ENCODE results near the gene CCDC142.

The CCDC142 gene

DNA sequence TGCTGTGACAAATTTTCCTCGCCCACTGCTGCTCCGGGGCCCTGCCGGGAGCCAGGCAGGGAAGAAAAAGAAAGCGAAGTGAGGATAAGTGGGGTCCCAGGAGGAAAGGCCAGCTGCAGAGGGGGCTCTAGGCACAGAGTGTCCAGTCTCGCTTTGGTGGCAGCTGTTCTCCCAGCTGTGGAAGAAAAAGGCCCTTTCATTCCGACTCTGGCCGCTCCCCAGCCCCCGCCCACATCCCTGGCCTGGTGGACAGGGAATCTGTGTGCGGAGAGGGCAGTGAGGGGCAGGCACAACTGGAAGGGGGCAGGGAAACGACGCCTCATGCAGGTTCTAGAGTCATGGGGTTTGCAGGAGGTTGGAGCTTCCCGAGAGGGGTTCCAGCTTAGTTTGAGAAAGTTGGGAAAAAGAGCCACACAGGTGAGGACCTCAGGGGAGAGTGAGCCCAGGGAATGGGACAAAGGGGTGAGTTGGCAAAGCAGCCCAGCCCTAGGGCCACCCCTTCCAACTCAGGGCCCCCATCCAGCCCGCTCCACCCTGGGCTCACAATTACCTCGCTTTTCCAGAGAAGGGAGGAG is 42.9 kb downstream of the CCDC142 start:
- H3K36me3 ChIP-seq (ENCODE audit: control insufficient read depth, insufficient read depth, low read length): no peaks in the 10 kb centered on the region
- DNase-seq (ENCODE audit: low read depth, low spot score): no peak
- 0 out of 2 replicates have a peak, but pooled peaks cover 4% of the 10 kb centered on the region for H3K4me1 ChIP-seq (ENCODE audit: control insufficient read depth, insufficient read depth, low read length)
- WGBS (ENCODE audit: insufficient coverage, insufficient read length): no CpG with 5 or more reads among the region's 14 CpGs
- no peaks in the 10 kb centered on the region for H3K27me3 ChIP-seq (ENCODE audit: control insufficient read depth, insufficient read depth, low read length)
- H3K9me3 ChIP-seq (ENCODE audit: control insufficient read depth, insufficient read depth, low read length): no peaks in the 10 kb centered on the region
- no peak overlapping the region for H3K27ac ChIP-seq (ENCODE audit: low read length)
- peak overlapping the region; percentile 93; the same call in 1 of the 2 replicates for H3K4me3 ChIP-seq (ENCODE audit: low read length)

DNA sequence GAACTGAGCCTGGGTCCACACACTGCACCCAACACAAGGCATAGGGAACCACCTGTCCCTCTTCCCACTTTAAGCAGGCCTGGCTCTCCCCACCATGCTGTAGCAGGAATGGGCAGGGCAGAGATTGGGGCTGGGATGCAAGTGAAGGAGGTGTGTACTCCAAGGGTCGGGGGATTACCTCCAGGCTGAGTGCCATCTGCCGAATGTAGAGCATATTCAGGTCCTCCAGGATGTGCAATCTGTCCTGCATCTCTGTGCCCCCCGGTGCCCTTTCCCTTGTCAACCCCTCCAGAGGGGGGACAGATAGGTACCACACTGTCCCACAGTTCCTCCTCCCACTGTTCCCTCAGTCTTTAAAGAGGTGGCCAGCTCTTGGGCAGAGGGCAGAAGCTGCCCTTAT is 43.4 kb downstream of the CCDC142 start:
- H3K36me3 ChIP-seq (ENCODE audit: control insufficient read depth, insufficient read depth, low read length): no peaks in the 10 kb centered on the region
- no peaks in the 10 kb centered on the region for H3K27me3 ChIP-seq (ENCODE audit: control insufficient read depth, insufficient read depth, low read length)
- H3K4me1 ChIP-seq (ENCODE audit: control insufficient read depth, insufficient read depth, low read length): 0 out of 2 replicates have a peak, but pooled peaks cover 4% of the 10 kb centered on the region
- DNase-seq (ENCODE audit: low read depth, low spot score): no peak
- H3K27ac ChIP-seq (ENCODE audit: low read length): no peak overlapping the region
- no CpG with 5 or more reads among the region's 3 CpGs for WGBS (ENCODE audit: insufficient coverage, insufficient read length)
- H3K9me3 ChIP-seq (ENCODE audit: control insufficient read depth, insufficient read depth, low read length): no peaks in the 10 kb centered on the region
- no peak overlapping the region for H3K4me3 ChIP-seq (ENCODE audit: low read length)

DNA sequence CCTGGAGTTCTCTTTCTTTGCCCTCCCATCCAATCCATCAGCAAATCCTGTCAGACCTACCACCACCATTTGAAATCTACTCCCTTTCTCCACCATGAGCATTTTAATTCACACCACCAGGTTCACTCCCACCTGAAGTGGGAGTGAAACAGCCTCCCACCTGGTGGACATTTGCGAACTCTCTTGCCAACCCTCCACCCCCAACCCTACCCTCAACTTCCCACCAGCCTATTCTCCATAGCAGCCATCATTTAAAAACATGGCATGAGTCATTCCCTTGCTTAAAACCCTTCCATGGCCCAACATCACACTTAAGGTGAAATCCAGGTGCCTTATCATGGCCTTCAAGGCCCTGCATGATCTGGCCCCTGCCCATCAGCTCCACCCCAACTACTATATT is 44.5 kb downstream of the CCDC142 start:
- Histone ChIP-seq H3K4me1 (ENCODE audit: control insufficient read depth, insufficient read depth, low read length) (0 out of 2 replicates have a peak, but pooled peaks cover 4% of the 10 kb centered on the region), H3K27ac (ENCODE audit: low read length) (no peak overlapping the region), H3K9me3 (ENCODE audit: control insufficient read depth, insufficient read depth, low read length) (no peaks in the 10 kb centered on the region), H3K36me3 (ENCODE audit: control insufficient read depth, insufficient read depth, low read length) (no peaks in the 10 kb centered on the region), H3K27me3 (ENCODE audit: control insufficient read depth, insufficient read depth, low read length) (no peaks in the 10 kb centered on the region), H3K4me3 (ENCODE audit: low read length) (no peak overlapping the region)
- WGBS (ENCODE audit: insufficient coverage, insufficient read length): no CpG with 5 or more reads among the region's 1 CpG
- DNase-seq (ENCODE audit: low read depth, low spot score): no peak

DNA sequence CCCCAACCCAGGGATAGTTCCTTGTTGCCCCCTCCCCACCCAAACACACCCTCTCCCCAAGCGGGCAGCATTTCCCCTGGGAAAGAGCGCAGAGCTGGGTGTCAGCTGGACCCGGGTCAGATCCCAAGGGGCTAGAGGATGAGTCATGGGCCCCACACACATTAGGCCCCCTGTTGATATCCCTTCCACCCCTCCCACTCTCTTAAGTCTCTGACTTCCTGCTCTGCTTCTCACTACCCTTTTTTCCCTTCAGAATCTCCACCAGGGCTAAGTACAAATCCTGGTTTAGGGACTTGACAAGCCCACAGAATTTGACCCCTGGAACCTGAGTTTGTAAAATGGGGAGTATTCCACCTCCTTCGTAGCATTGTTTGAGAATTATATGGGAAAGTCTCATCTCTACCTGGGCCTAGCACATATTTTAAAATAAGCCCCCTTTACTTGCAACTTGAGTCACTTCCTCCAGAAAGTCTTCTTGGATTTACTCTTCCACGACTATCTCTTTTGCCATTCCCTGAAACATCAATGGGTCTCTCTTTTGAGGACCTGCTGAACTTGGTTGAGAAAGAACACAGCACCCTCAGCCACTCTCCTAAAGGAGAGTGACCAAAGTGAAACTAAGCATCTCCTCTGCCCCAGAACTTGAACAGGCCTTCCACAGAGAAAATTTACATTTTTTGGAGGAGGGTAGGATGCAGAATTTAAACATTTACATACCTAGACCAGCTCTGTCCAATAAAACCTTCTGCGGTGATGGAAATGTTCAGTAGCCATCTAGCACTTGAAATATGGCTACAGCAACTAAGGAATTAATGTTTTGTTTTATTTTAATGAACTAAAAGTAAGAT is 45.7 kb downstream of the CCDC142 start:
- Histone ChIP-seq H3K27ac (ENCODE audit: low read length) (no peak overlapping the region), H3K36me3 (ENCODE audit: control insufficient read depth, insufficient read depth, low read length) (peaks cover 4% of the 10 kb centered on the region), H3K9me3 (ENCODE audit: control insufficient read depth, insufficient read depth, low read length) (no peaks in the 10 kb centered on the region), H3K4me1 (ENCODE audit: control insufficient read depth, insufficient read depth, low read length) (0 out of 2 replicates have a peak, but pooled peaks cover 4% of the 10 kb centered on the region), H3K27me3 (ENCODE audit: control insufficient read depth, insufficient read depth, low read length) (no peaks in the 10 kb centered on the region), H3K4me3 (ENCODE audit: low read length) (no peak overlapping the region)
- no peak for DNase-seq (ENCODE audit: low read depth, low spot score)
- WGBS (ENCODE audit: insufficient coverage, insufficient read length): no CpG with 5 or more reads among the region's 6 CpGs

DNA sequence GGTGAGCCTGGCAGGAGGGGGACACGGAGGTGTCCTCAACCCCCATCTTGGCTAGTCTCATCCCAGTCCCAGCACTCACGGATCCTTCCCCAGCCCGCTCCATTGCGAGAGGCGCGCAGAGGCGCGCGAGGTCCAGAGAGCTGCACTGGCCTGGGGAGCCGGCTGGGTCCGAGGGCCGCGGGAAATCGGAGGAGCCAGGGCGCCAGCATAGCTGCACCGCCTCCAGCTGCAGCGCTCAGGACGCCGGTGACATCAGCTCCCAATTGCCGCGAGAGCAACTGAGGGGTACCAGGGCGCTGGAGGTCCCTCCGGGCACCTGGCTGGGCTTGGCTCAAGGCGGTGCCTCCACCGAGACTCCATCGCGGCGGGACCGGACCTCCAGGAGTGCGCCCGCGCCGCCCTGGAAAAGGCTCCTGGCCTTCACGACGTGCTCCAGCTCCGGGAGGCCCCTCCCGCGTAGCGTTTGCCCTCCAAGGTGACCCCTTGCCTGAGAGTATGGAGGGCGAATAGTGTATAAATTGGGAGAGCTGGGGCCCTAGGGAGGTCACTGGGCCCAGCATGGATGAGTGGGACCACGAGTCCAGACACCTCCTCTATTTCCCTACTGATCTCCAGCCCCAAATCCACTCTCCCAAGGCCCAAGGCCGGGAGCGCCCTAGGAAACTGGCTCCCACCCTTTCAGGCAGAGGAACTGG is 46.5 kb downstream of the CCDC142 start:
- DNase-seq (ENCODE audit: low read depth, low spot score): no peak
- 0 out of 2 replicates have a peak, but pooled peaks cover 4% of the 10 kb centered on the region for H3K4me1 ChIP-seq (ENCODE audit: control insufficient read depth, insufficient read depth, low read length)
- H3K9me3 ChIP-seq (ENCODE audit: control insufficient read depth, insufficient read depth, low read length): no peaks in the 10 kb centered on the region
- no CpG with 5 or more reads among the region's 43 CpGs for WGBS (ENCODE audit: insufficient coverage, insufficient read length)
- H3K27me3 ChIP-seq (ENCODE audit: control insufficient read depth, insufficient read depth, low read length): no peaks in the 10 kb centered on the region
- H3K36me3 ChIP-seq (ENCODE audit: control insufficient read depth, insufficient read depth, low read length): peaks cover 6% of the 10 kb centered on the region
- H3K4me3 ChIP-seq (ENCODE audit: low read length): no peak overlapping the region
- no peak overlapping the region for H3K27ac ChIP-seq (ENCODE audit: low read length)

DNA sequence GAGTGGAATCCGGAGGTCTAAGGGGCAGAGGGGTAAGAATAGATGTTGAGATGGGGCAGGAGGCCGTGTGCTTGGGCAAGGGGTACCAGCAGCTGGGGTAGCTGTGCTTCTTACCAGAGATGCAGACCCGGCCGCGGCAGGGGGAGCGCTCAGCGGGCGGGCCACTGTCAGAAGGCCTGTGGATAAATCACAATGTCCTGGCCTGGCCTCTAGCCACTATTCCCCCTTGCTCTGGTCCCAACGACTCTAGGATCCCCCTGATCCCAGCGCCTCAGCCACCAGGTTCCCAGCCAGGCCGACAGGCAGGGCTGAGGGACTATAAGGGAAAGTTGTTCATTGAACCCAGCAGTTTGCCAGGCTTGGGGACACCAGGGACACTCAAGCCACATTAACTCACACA is 52.3 kb downstream of the CCDC142 start:
- H3K4me3 ChIP-seq (ENCODE audit: low read length): no peak overlapping the region
- H3K9me3 ChIP-seq (ENCODE audit: control insufficient read depth, insufficient read depth, low read length): no peaks in the 10 kb centered on the region
- DNase-seq (ENCODE audit: low read depth, low spot score): no peak
- H3K4me1 ChIP-seq (ENCODE audit: control insufficient read depth, insufficient read depth, low read length): no peaks in the 10 kb centered on the region
- peaks cover 36% of the 10 kb centered on the region for H3K36me3 ChIP-seq (ENCODE audit: control insufficient read depth, insufficient read depth, low read length)
- no peaks in the 10 kb centered on the region for H3K27me3 ChIP-seq (ENCODE audit: control insufficient read depth, insufficient read depth, low read length)
- no peak overlapping the region for H3K27ac ChIP-seq (ENCODE audit: low read length)
- WGBS (ENCODE audit: insufficient coverage, insufficient read length): no CpG with 5 or more reads among the region's 11 CpGs

DNA sequence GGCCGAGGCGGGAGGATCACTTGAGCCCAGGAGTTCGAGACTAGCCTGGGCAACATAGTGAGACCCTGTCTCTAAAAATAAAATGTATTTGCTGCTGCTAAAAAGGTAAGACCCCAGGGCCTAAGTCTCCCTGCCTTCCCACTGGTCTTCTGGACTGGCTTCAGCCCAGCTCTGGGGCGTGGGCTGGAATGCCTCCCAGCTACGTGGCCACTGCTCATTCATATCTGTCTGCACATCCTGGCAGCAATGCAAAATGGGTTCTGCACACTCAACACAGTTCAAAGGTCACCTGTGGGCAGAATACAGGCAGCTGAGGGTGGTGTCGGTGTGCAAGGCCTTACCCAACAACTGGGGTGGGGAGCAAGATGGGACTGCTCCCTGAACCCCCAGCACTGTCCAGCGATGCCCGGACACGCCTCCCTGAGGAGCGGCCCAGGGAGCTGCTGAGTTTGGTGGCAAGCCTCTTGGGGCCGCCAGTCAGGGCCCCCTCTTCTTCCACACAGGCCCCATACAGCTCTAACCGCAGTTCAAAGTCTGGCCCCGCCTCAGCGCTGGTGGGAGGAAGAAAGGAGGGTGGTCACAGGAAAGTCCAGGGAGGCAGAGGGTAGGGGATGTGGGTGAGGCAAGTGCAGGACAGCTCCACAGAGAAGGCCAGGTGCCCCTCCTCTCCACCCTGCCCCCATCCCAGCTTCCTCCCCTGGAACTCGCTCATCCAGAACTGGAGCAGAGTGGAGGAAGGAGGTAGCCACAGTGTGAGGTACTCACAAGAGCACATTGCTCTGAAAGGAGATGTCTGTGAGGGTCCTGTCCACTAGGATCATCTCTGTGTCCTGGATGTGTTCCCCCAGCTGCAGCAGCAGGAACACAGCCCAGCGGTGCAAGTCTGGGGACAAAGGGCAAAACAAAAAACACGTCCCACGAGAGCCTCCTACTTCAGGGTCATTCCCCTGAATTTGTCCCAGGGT is 53.0 kb downstream of the CCDC142 start:
- H3K27ac ChIP-seq (ENCODE audit: low read length): no peak overlapping the region
- H3K4me3 ChIP-seq (ENCODE audit: low read length): no peak overlapping the region
- H3K36me3 ChIP-seq (ENCODE audit: control insufficient read depth, insufficient read depth, low read length): peaks cover 36% of the 10 kb centered on the region
- no peak for DNase-seq (ENCODE audit: low read depth, low spot score)
- H3K27me3 ChIP-seq (ENCODE audit: control insufficient read depth, insufficient read depth, low read length): no peaks in the 10 kb centered on the region
- no peaks in the 10 kb centered on the region for H3K9me3 ChIP-seq (ENCODE audit: control insufficient read depth, insufficient read depth, low read length)
- H3K4me1 ChIP-seq (ENCODE audit: control insufficient read depth, insufficient read depth, low read length): no peaks in the 10 kb centered on the region
- no CpG with 5 or more reads among the region's 18 CpGs for WGBS (ENCODE audit: insufficient coverage, insufficient read length)

DNA sequence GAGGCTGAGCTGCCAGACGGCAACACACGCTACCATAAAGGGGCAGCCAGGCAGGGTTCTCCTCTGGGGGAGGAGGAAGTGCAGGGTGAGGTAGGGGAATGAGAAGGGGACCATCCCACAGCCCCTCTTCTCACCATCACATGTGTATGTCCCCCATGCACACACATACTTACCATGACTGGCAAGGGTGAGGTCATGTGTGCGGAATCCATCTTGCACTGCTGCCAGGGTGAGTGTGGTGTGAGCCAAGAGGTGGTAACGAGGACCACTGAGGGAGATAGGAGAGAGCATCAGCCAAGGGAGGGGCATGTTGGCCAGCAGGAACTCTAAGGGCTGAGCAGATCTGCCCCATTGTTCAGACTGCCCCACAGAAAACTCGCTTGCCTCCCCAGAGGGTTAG is 54.1 kb downstream of the CCDC142 start:
- Histone ChIP-seq H3K36me3 (ENCODE audit: control insufficient read depth, insufficient read depth, low read length) (peaks cover 36% of the 10 kb centered on the region), H3K27me3 (ENCODE audit: control insufficient read depth, insufficient read depth, low read length) (no peaks in the 10 kb centered on the region), H3K9me3 (ENCODE audit: control insufficient read depth, insufficient read depth, low read length) (no peaks in the 10 kb centered on the region), H3K4me3 (ENCODE audit: low read length) (no peak overlapping the region), H3K4me1 (ENCODE audit: control insufficient read depth, insufficient read depth, low read length) (no peaks in the 10 kb centered on the region), H3K27ac (ENCODE audit: low read length) (no peak overlapping the region)
- no CpG with 5 or more reads among the region's 5 CpGs for WGBS (ENCODE audit: insufficient coverage, insufficient read length)
- DNase-seq (ENCODE audit: low read depth, low spot score): no peak

DNA sequence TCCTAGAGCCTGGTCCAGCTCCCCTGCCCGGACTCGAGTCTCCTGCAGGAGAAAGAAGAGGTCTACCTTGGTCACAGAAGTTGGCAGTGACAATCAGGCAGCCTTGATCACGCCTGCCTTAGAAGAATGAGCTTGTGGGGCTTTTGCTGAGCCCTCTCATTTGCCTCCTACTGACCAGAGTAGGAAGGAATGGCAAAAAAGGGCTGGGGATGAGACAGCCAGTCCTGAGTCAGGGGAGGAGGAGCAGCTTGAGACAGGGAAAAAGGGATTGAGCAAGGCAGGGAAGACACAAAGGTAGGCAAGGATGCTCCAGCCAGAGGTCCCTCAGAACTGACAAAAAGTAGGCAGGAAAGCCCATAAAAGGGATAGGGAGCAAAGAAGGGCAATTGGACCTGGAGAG is 55.2 kb downstream of the CCDC142 start:
- peaks cover 36% of the 10 kb centered on the region for H3K36me3 ChIP-seq (ENCODE audit: control insufficient read depth, insufficient read depth, low read length)
- H3K27ac ChIP-seq (ENCODE audit: low read length): no peak overlapping the region
- H3K4me3 ChIP-seq (ENCODE audit: low read length): no peak overlapping the region
- H3K4me1 ChIP-seq (ENCODE audit: control insufficient read depth, insufficient read depth, low read length): no peaks in the 10 kb centered on the region
- no CpG with 5 or more reads among the region's 3 CpGs for WGBS (ENCODE audit: insufficient coverage, insufficient read length)
- H3K9me3 ChIP-seq (ENCODE audit: control insufficient read depth, insufficient read depth, low read length): no peaks in the 10 kb centered on the region
- H3K27me3 ChIP-seq (ENCODE audit: control insufficient read depth, insufficient read depth, low read length): no peaks in the 10 kb centered on the region
- no peak for DNase-seq (ENCODE audit: low read depth, low spot score)

Measured in iPS DF 6.9 (cell line).